ENCODE results near the gene PRIM1.

DNA sequence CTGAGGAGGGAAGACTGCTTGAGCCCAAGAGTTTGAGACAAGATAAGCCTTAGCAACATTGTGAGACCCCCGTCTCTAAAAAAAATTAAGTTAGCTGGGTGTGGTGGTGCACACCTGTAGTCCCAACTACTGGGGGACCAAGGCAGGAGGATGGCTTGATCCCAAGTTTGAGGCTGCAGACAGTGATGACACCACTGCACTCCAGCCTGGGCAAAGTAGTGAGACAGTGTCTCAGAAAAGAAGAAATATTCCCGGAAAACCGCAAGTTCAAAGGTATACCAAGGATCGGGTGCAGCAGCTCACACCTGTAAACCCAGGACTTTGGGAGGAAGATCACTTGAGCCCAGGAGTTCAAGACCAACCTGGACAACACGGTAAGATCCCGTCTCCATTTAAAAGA, 69.8 kb downstream of the PRIM1 start:
- TF ChIP-seq TAF1 (IDR thresholded peaks at IDR 0.05; ENCODE audit: low read depth, low read length) (no peak), POLR2A (IDR thresholded peaks at IDR 0.05; ENCODE audit: low read depth, low read length) (no peak), POLR2AphosphoS5 (IDR thresholded peaks at IDR 0.05; ENCODE audit: low read depth, low read length) (no peak), PAX5 (IDR thresholded peaks at IDR 0.05; ENCODE audit: insufficient read depth, low read length, severe bottlenecking) (no peak)
